Measurements from ENCODE around the gene SCP2D1. TPM values are rescaled to one million over a fixed set of nuclear protein-coding genes. Genes with fewer than 3 reads are reported as not detected.

The SCP2D1 gene
- total RNA-seq, result not detected in 2 replicates

GRCh38 chr20:18813483-18813882, at the start of gene SCP2D1:
SCP2D1 (plus strand) TSS chr20:18813783; CDS start chr20:18813816, 33 bp downstream.

Other genes with a start within 250 kb of the SCP2D1 start
- 89.2 and 116 TPM in 2 replicates for gene SMIM26, start 246.4 kb upstream of the SCP2D1 start, total RNA-seq
- gene DTD1, start 225.7 kb upstream of the SCP2D1 start, total RNA-seq, result 127 and 206 TPM in 2 replicates